Loucy (cell line): ENCODE measurements around the gene FABP6.

Source experiments
- EZH2phosphoT487 ChIP-seq: fragments of 200-600 bp; IDR thresholded peaks from 2 replicates; pipeline ENCODE4 v1.6.1; 2018; ENCODE audit warnings: antibody characterized with exemption, mild to moderate bottlenecking, moderate library complexity, borderline replicate concordance
- TF ChIP-seq, protein P1 (sequence below): fragments of 200-600 bp; sonication (generic); conservative IDR thresholded peaks from 2 replicates; pipeline ENCODE4 v1.5.1; 2014; ENCODE audit warnings: mild to moderate bottlenecking, antibody characterized with exemption, low read length

DNA sequence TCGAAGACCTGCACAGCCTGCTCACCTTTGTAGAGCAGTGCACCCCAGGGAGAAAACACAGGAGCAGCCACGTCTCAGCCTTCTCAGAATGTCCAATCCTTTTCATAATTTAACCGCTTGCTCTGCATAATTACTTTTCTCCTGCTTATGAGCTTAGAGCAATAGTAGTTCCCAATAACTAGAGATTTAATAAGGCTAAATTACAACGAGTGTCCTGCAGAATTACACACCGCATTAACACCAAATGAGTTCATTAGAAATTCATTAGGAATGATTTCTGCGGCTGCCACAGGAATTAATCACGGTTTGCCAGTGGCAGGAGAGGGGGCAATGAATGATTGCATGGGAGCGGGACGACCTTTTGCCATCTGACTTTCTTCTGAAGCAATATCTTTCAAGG lies 18.7 kb upstream of the FABP6 start:
- TF ChIP-seq EZH2phosphoT487 = no peak
- TF ChIP-seq, protein P1, sequence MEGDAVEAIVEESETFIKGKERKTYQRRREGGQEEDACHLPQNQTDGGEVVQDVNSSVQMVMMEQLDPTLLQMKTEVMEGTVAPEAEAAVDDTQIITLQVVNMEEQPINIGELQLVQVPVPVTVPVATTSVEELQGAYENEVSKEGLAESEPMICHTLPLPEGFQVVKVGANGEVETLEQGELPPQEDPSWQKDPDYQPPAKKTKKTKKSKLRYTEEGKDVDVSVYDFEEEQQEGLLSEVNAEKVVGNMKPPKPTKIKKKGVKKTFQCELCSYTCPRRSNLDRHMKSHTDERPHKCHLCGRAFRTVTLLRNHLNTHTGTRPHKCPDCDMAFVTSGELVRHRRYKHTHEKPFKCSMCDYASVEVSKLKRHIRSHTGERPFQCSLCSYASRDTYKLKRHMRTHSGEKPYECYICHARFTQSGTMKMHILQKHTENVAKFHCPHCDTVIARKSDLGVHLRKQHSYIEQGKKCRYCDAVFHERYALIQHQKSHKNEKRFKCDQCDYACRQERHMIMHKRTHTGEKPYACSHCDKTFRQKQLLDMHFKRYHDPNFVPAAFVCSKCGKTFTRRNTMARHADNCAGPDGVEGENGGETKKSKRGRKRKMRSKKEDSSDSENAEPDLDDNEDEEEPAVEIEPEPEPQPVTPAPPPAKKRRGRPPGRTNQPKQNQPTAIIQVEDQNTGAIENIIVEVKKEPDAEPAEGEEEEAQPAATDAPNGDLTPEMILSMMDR = no peak
